ENCODE measurements around the gene CREB3L4. TPM values are rescaled to one million over a fixed set of nuclear protein-coding genes. Genes with fewer than 3 reads are reported as not detected.

CREB3L4 gene
- total and polyA plus RNA-seq, 2 of the 4 experiments (the other 2 are of a cell fraction) = 6.5 to 9.8 TPM

GRCh38 chr1:153937331-153937730 is 30.4 kb upstream of the CREB3L4 start:
- no TSS peak for BruUV-seq (replicated peaks)
- H3K36me3 ChIP-seq (ENCODE audit: control insufficient read depth, insufficient read depth, low read length) = peaks cover 81% of the 10 kb centered on the region

More at GRCh38 chr1:153937331-153937730, 30.4 kb upstream of the CREB3L4 start:
- Histone ChIP-seq H2AFZ (replicated peaks; ENCODE audit: low read length, poor library complexity) (no peak overlapping the region), H3K4me1 (ENCODE audit: control insufficient read depth, insufficient read depth, low read length) (no peaks in the 10 kb centered on the region), H3K79me1 (ENCODE audit: low read depth in 1 of 2, low read length in 2 of 2) (peaks cover 0 to 12% of the 10 kb centered on the region in 2 experiments; a peak in 1 of 4 replicates), H2BK20ac (ENCODE audit: low read depth, low read length) (no peak overlapping the region), H2AK9ac (replicated peaks; ENCODE audit: low read depth, low read length, poor library complexity) (no peak overlapping the region), H2BK120ac (ENCODE audit: low read depth, low read length) (no peak overlapping the region), H2AK5ac (ENCODE audit: low read depth, low read length) (no peak overlapping the region), H3K27ac (ENCODE audit: insufficient read depth, low read length) (no peak overlapping the region), H4K20me1 (ENCODE audit: insufficient read depth, low read length) (no peaks in the 10 kb centered on the region), H4K5ac (ENCODE audit: low read depth, low read length) (no peak overlapping the region), H3K14ac (replicated peaks; ENCODE audit: low read depth, low read length) (no peak overlapping the region), H3K4me2 (ENCODE audit: low read depth, low read length) (no peak overlapping the region), H4K8ac (ENCODE audit: low read depth in 2 of 2, low read length in 2 of 2) (no peak overlapping the region), H3K27me3 (ENCODE audit: control insufficient read depth, insufficient read depth, low read length) (no peaks in the 10 kb centered on the region), H3K9me1 (ENCODE audit: insufficient read depth, low read length) (peaks cover 3% of the 10 kb centered on the region; the same call in 1 of the 2 replicates), H3K4ac (ENCODE audit: low read depth, low read length) (no peak overlapping the region), H3K4me3 (ENCODE audit: insufficient read depth, low read depth, low read length) (no peak overlapping the region), H3K56ac (ENCODE audit: extremely low read depth, insufficient read depth, low read length) (no peak overlapping the region), H2BK15ac (ENCODE audit: low read depth, low read length) (no peak overlapping the region), H4K91ac (ENCODE audit: insufficient read depth, low read depth, low read length) (no peak overlapping the region), H3K18ac (ENCODE audit: low read depth, low read length) (no peak overlapping the region), H2BK5ac (ENCODE audit: low read depth, low read length, poor library complexity, severe bottlenecking) (no peak overlapping the region), H3K9ac (ENCODE audit: low read depth, low read length) (no peak overlapping the region), H3K23ac (ENCODE audit: low read depth, low read length) (no peak overlapping the region), H3K9me3 (ENCODE audit: control insufficient read depth, insufficient read depth, low read length) (no peaks in the 10 kb centered on the region)
- ChIA-PET POLR2A (ENCODE audit: unreplicated experiment) (no interaction called here), CTCF (no interaction called here)
- DNase-seq = no peak
- 98% methylated on average over 7 of the region's 10 CpGs; no CpG with 5 or more reads in 1 of the 2 experiments for WGBS, 2 experiments (ENCODE audit: extremely low coverage in 2 of 2, insufficient read length in 1 of 2)
- TF ChIP-seq NFE2L2 (IDR thresholded peaks at IDR 0.05; ENCODE audit: low read depth, low read length) = no peak
- no peak for TF ChIP-seq BHLHE40 (IDR thresholded peaks at IDR 0.05; ENCODE audit: low read depth, low read length)
- no peak for TF ChIP-seq SMC3 (IDR thresholded peaks at IDR 0.05; ENCODE audit: low read depth, low read length)
- no peak for TF ChIP-seq CEBPB (IDR thresholded peaks at IDR 0.05; ENCODE audit: low read depth, low read length)
- TF ChIP-seq MAZ (IDR thresholded peaks at IDR 0.05; ENCODE audit: borderline replicate concordance, low read depth, low read length) = no peak
- no peak for TF ChIP-seq RCOR1 (IDR thresholded peaks at IDR 0.05; ENCODE audit: insufficient replicate concordance, low read length)
- no peak for TF ChIP-seq FOS (IDR thresholded peaks at IDR 0.05; ENCODE audit: low read depth, low read length)
- TF ChIP-seq POLR2A (IDR thresholded peaks at IDR 0.05; ENCODE audit: low read depth, low read length) = no peak
- no peak for TF ChIP-seq ELK1 (IDR thresholded peaks at IDR 0.05; ENCODE audit: borderline replicate concordance, low read depth, low read length)
- no peak for TF ChIP-seq USF2 (IDR thresholded peaks at IDR 0.05; ENCODE audit: low read depth, low read length)
- no peak for TF ChIP-seq CTCF (conservative IDR thresholded peaks at IDR 0.05; ENCODE audit: low read depth, low read length)
- TF ChIP-seq MAFK (IDR thresholded peaks at IDR 0.05; ENCODE audit: low read depth, low read length) = no peak
- no peak for TF ChIP-seq RFX5 (IDR thresholded peaks at IDR 0.05; ENCODE audit: low read depth, low read length)
- TF ChIP-seq CHD1 (IDR thresholded peaks at IDR 0.05; ENCODE audit: low read depth, low read length) = no peak
- no peak for ATAC-seq (ENCODE audit: low read depth)
- in situ Hi-C loops (cut with MboI; ENCODE audit: low sequenced_read_pairs) (no loop called here), intact Hi-C loops (cut with micrococcal nuclease) (no loop called here), dilution Hi-C loops (cut with HindIII; ENCODE audit: low sequenced_read_pairs, unreplicated experiment) (no loop called here)
